Naive B cell (primary cell): ENCODE data around the gene MAGEA12. TPM values are rescaled to one million over a fixed set of nuclear protein-coding genes. Genes with fewer than 3 reads are reported as not detected.
"Not testable (repeated sequence)": the region's sequence is repeated elsewhere in the genome, so short reads cannot be mapped to it uniquely, and the experiment has no call there.

Experiments
- ATAC-seq, 2 donors: fragments of 150-1000 bp; cut with Tn5 transposase; 2 replicates each; pipeline ENCODE4 v1.10.0; 2021; ENCODE audit warnings: low read depth in 2 of 2, mild to moderate bottlenecking in 2 of 2, moderate library complexity in 2 of 2
- DNase-seq: peaks from one replicate; pipeline ENCODE4 v3.0.0; 2022
- H3K27ac Mint-ChIP-seq, 6 donors: one replicate each; pipeline ENCODE4 v1.8.0; 2020 to 2022; ENCODE audit warnings: mild to moderate bottlenecking in 6 of 6, mixed read lengths in 6 of 6, moderate library complexity in 5 of 6, inconsistent platforms in 2 of 6
- H3K27me3 Mint-ChIP-seq, 3 donors: one replicate each; pipeline ENCODE4 v1.8.0; 2021 to 2022; ENCODE audit warnings: mixed read lengths in 3 of 3, mild to moderate bottlenecking in 1 of 3
- H3K36me3 Mint-ChIP-seq, 2 donors: one replicate each; pipeline ENCODE4 v1.8.0; 2020 to 2022; ENCODE audit warnings: mixed read lengths in 2 of 2, inconsistent platforms in 1 of 2, mild to moderate bottlenecking in 1 of 2
- H3K4me1 Mint-ChIP-seq, 3 donors: one replicate each; pipeline ENCODE4 v1.8.0; 2020 to 2022; ENCODE audit warnings: mixed read lengths in 3 of 3, inconsistent platforms in 1 of 3, mild to moderate bottlenecking in 1 of 3, moderate library complexity in 1 of 3
- H3K4me3 Mint-ChIP-seq, 8 donors: one replicate each; pipeline ENCODE4 v1.8.0; 2020 to 2022; ENCODE audit warnings: mild to moderate bottlenecking in 8 of 8, mixed read lengths in 8 of 8, moderate library complexity in 8 of 8, inconsistent platforms in 2 of 8
- H3K9me3 Mint-ChIP-seq, 7 donors: one replicate each; pipeline ENCODE4 v1.8.0; 2020 to 2022; ENCODE audit warnings: mixed read lengths in 7 of 7, mild to moderate bottlenecking in 5 of 7, inconsistent platforms in 2 of 7, moderate library complexity in 1 of 7
- polyA plus RNA-seq, 6 donors: library from polyadenylated mRNA; unstranded; fragments of 300-500 nt; fragmentation: Illumina TruSeq; gene quantifications; one replicate each; pipeline ENCODE4 v1.2.3, GENCODE V29; 2021; ENCODE audit warnings: low read depth in 6 of 6

MAGEA12 gene, protein sequence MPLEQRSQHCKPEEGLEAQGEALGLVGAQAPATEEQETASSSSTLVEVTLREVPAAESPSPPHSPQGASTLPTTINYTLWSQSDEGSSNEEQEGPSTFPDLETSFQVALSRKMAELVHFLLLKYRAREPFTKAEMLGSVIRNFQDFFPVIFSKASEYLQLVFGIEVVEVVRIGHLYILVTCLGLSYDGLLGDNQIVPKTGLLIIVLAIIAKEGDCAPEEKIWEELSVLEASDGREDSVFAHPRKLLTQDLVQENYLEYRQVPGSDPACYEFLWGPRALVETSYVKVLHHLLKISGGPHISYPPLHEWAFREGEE
- not detected for polyA plus RNA-seq

DNA sequence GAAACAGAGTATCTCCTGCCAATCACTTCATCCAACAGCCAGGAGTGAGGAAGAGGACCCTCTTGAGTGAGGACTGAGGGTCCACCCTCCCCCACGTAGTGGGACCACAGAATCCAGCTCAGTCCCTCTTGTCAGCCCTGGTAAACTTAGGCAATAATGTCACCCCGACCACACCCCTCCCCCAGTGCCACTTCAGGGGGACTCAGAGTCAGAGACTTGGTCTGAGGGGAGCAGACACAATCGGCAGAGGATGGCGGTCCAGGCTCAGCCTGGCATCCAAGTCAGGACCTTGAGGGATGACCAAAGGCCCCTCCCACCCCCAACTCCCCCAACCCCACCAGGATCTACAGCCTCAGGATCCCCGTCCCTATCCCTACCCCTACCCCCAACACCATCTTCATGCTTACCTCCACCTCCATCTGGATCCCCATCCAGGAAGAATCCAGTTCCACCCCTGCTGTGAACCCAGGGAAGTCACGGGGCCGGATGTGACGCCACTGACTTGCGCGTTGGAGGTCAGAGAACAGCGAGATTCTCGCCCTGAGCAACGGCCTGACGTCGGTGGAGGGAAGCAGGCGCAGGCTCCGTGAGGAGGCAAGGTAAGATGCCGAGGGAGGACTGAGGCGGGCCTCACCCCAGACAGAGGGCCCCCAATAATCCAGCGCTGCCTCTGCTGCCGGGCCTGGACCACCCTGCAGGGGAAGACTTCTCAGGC is at the start of gene MAGEA12, which contains the start of gene CSAG1:
TSS of gene MAGEA12 (plus strand) at position 497 of the 715 bp plus-strand sequence. CDS start 2,405 bp downstream, outside the sequence.
TSS of gene CSAG1 (minus strand) at position 461 of the 715 bp plus-strand sequence. CDS start 1,261 bp downstream, outside the sequence.
- no peaks in the 10 kb centered on the region for H3K36me3 Mint-ChIP-seq
- H3K27me3 Mint-ChIP-seq = peaks cover 0 to 4% (median 0%) of the 10 kb centered on the region in 3 donors
- H3K4me3 Mint-ChIP-seq = no peak within 1 kb of the TSS
- DNase-seq (no peak), ATAC-seq (no peak)
- peaks cover 0 to 6% (median 0%) of the 10 kb centered on the region in 7 donors for H3K9me3 Mint-ChIP-seq
- no peak within 1 kb of the TSS for H3K27ac Mint-ChIP-seq
- no peaks in the 10 kb centered on the region for H3K4me1 Mint-ChIP-seq

DNA sequence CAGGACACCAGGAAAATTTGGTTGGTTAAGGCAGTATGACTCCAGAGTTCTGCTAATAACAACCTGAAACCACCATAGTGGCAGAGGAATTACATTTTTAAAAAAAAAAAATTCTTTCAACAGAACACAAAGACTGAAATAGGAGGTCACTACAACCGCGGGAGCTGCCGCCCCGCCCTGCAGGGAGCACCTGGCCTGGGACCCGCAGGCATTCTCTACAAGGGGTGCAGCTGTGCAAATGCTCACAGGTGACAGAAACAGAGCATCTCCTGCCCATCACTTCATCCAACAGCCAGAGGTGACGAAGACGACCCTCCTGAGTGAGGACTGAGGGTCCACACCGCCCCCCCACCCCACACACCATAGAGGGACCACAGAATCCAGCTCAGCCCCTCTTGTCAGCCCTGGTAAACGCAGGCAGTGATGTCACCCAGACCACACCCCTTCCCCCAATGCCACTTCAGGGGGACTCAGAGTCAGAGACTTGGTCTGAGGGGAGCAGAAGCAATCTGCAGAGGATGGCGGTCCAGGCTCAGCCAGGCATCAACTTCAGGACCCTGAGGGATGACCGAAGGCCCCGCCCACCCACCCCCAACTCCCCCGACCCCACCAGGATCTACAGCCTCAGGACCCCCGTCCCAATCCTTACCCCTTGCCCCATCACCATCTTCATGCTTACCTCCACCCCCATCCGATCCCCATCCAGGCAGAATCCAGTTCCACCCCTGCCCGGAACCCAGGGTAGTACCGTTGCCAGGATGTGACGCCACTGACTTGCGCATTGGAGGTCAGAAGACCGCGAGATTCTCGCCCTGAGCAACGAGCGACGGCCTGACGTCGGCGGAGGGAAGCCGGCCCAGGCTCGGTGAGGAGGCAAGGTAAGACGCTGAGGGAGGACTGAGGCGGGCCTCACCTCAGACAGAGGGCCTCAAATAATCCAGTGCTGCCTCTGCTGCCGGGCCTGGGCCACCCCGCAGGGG is 35.3 kb upstream of the MAGEA12 start, which contains the start of gene MAGEA3:
TSS of gene MAGEA3 (plus strand) at position 843 of the 980 bp plus-strand sequence. CDS start 2,039 bp downstream, outside the sequence.
- H3K36me3 Mint-ChIP-seq, H3K9me3 Mint-ChIP-seq, H3K4me3 Mint-ChIP-seq, H3K27me3 Mint-ChIP-seq, H3K4me1 Mint-ChIP-seq, ATAC-seq, DNase-seq, H3K27ac Mint-ChIP-seq: not testable (repeated sequence)

DNA sequence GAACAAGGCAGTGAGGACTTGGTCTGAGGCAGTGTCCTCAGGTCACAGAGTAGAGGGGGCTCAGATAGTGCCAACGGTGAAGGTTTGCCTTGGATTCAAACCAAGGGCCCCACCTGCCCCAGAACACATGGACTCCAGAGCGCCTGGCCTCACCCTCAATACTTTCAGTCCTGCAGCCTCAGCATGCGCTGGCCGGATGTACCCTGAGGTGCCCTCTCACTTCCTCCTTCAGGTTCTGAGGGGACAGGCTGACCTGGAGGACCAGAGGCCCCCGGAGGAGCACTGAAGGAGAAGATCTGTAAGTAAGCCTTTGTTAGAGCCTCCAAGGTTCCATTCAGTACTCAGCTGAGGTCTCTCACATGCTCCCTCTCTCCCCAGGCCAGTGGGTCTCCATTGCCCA is 33.2 kb upstream of the MAGEA12 start:
- H3K4me3 Mint-ChIP-seq, ATAC-seq, H3K9me3 Mint-ChIP-seq, H3K36me3 Mint-ChIP-seq, H3K27ac Mint-ChIP-seq, H3K27me3 Mint-ChIP-seq, DNase-seq, H3K4me1 Mint-ChIP-seq: not testable (repeated sequence)

DNA sequence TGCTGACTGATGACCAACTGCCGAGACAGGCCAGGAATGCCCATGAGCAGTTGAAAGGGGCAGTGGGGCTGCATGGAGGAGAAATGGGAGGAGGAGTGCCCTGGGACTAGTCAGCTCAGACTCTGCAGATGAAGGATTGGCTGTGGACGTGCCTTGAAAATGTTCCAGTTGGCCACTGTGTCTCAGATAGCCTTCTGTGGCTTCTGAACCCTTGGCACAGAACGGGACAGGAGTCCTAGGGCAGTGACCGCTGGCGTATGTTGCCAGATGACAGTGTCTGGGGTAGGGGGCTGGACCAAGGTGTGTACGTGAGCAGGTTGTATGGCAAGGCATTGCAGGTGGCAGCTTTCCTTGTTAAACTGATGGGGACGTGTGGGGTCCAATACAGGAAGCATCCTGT is 27.1 kb upstream of the MAGEA12 start:
- H3K4me3 Mint-ChIP-seq, ATAC-seq, H3K27me3 Mint-ChIP-seq, H3K4me1 Mint-ChIP-seq, H3K9me3 Mint-ChIP-seq, H3K36me3 Mint-ChIP-seq, H3K27ac Mint-ChIP-seq, DNase-seq: not testable (repeated sequence)

DNA sequence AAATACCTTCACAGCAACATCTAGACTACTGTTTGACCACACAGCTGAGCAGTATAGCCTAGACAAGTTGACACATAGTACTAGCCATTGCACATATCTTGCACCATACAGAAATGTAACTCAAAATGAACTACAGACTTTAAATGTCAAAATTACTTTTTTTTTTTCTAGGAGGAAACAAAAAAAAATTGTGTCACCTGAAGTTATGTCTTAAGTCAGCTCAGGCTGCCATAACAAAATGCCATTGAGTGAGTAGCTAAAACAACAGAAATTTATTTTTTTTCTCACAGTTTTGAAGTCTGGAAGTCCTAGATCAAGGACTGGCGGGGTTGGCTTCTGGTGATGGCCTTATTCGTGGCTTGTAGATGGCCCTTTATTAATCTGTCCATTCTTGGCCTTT is 24.4 kb upstream of the MAGEA12 start, which contains the start of gene CSAG2:
TSS of gene CSAG2 (minus strand) at position 101 of the 400 bp plus-strand sequence. CDS start 161 bp downstream, outside the sequence.
- not testable (repeated sequence) for H3K27ac Mint-ChIP-seq

DNA sequence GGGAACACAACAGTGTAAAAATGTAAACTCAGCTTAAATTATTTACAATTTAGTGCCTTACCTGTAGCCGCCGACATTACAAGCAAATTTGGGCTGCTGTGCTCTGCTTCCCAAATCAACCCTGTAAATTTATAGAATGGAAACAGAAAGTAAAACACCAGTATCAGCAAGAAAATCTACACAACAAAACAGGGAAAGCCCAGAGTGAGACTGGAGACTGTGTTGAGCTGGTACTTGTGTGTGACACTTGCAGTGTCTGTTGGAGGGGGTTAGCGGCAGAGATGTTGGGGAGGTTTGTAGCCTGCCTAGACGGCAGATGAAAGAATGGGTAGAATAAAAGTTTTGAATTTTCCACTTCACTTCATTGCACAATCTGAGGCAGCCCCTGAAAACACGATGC is 20.4 kb upstream of the MAGEA12 start:
- not testable (repeated sequence) for ATAC-seq, DNase-seq, H3K4me3 Mint-ChIP-seq, H3K36me3 Mint-ChIP-seq, H3K9me3 Mint-ChIP-seq, H3K27ac Mint-ChIP-seq, H3K4me1 Mint-ChIP-seq, H3K27me3 Mint-ChIP-seq

More for the DNA sequence above, 24.4 kb upstream of the MAGEA12 start, which contains the start of gene CSAG2:
- not testable (repeated sequence) for H3K9me3 Mint-ChIP-seq, ATAC-seq, H3K4me3 Mint-ChIP-seq, H3K4me1 Mint-ChIP-seq, H3K27me3 Mint-ChIP-seq, DNase-seq, H3K36me3 Mint-ChIP-seq

DNA sequence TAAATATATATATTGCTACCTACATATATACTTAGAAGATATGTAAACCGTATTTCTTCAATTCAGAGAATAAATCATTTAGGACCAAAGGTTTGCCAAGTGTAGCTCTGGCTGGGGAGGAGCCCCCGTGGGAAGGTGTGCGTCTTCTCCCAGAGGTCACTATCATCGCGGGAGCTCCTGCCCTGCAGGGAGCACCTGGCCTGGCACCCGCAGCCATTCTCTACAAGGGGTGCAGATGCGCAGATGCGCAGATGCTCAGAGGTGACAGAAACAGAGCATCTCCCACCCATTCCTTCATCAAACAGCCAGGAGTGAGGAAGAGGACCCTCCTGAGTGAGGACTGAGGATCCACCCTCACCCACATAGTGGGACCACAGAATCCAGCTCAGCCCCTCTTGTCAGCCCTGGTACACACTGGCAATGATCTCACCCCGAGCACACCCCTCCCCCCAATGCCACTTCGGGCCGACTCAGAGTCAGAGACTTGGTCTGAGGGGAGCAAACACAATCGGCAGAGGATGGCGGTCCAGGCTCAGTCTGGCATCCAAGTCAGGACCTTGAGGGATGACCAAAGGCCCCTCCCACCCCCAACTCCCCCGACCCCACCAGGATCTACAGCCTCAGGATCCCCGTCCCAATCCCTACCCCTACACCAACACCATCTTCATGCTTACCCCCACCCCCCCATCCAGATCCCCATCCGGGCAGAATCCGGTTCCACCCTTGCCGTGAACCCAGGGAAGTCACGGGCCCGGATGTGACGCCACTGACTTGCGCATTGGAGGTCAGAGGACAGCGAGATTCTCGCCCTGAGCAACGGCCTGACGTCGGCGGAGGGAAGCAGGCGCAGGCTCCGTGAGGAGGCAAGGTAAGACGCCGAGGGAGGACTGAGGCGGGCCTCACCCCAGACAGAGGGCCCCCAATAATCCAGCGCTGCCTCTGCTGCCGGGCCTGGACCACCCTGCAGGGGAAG is 19.5 kb upstream of the MAGEA12 start, which contains the start of gene MAGEA2B:
TSS of gene MAGEA2B (plus strand) at position 814 of the 973 bp plus-strand sequence. CDS start 2,479 bp downstream, outside the sequence.
- not testable (repeated sequence) for H3K4me1 Mint-ChIP-seq, H3K4me3 Mint-ChIP-seq, H3K27me3 Mint-ChIP-seq, H3K36me3 Mint-ChIP-seq, H3K27ac Mint-ChIP-seq, H3K9me3 Mint-ChIP-seq, ATAC-seq, DNase-seq

DNA sequence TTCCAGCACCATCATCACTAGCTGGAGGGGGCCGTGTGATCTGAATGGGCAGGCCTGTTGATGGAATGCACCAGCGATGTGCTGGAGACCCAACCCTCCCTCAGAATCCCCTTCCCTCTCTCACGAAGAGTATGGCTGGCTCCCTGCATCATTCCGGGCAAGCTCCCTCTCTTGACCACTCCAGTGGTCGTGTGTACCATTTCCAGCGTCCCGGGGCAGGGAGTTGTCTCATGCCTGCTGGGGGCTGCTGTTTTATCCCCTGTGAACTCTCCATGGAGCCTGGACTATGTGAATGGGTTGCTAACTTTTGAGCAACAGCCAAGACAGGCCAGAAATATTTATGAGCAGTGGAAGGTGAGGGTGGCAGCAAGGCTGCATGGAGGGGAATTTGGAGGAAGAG is 8.1 kb upstream of the MAGEA12 start:
- Mint-ChIP-seq H3K9me3 (peaks cover 0 to 6% (median 2%) of the 10 kb centered on the region in 7 donors), H3K4me3 (no peak overlapping the region), H3K4me1 (no peaks in the 10 kb centered on the region), H3K27ac (no peak overlapping the region), H3K36me3 (no peaks in the 10 kb centered on the region), H3K27me3 (no peaks in the 10 kb centered on the region)
- ATAC-seq (no peak), DNase-seq (no peak)

DNA sequence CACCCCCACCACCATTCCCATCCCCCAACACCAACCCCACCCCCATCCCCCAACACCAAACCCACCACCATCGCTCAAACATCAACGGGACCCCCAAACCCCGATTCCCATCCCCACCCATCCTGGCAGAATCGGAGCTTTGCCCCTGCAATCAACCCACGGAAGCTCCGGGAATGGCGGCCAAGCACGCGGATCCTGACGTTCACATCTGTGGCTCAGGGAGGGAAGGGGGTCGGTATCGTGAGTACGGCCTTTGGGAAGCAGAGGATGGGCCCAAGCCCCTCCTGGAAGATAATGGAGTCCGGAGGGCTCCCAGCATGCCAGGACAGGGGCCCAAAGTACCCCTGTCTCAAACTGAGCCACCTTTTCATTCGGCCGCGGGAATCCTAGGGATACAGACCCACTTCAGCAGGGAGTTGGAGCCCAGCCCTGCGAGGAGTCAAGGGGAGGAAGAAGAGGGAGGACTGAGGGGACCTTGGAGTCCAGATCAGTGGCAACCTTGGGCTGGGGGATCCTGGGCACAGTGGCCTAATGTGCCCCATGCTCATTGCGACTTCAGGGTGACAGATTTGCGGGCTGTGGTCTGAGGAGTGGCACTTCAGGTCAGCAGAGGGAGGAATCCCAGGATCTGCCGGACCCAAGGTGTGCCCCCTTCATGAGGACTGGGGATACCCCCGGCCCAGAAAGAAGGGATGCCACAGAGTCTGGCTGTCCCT is 744 bp downstream of the MAGEA12 start:
- not testable (repeated sequence) for H3K36me3 Mint-ChIP-seq, H3K9me3 Mint-ChIP-seq, H3K27ac Mint-ChIP-seq, H3K4me3 Mint-ChIP-seq, H3K4me1 Mint-ChIP-seq, H3K27me3 Mint-ChIP-seq, DNase-seq, ATAC-seq

DNA sequence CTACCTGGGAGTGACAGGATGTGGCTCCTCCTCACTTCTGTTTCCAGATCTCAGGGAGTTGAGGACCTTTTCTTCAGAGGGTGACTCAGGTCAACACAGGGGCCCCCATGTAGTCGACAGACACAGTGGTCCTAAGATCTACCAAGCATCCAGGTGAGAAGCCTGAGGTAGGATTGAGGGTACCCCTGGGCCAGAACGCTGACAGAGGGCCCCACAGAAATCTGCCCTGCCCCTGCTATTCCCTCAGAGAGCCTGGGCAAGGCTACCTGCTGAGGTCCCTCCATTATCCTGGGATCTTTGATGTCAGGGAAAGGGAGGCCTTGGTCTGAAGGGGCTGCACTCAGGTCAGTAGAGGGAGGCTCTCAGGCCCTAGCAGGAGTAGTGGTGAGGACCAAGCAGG is 1.5 kb downstream of the MAGEA12 start:
- H3K4me1 Mint-ChIP-seq = no peaks in the 10 kb centered on the region
- H3K27me3 Mint-ChIP-seq = peaks cover 0 to 4% (median 0%) of the 10 kb centered on the region in 3 donors
- no peak for DNase-seq
- no peak for ATAC-seq
- peaks cover 0 to 6% (median 0%) of the 10 kb centered on the region in 7 donors for H3K9me3 Mint-ChIP-seq
- no peak overlapping the region for H3K27ac Mint-ChIP-seq
- H3K36me3 Mint-ChIP-seq = no peaks in the 10 kb centered on the region
- H3K4me3 Mint-ChIP-seq = no peak overlapping the region

DNA sequence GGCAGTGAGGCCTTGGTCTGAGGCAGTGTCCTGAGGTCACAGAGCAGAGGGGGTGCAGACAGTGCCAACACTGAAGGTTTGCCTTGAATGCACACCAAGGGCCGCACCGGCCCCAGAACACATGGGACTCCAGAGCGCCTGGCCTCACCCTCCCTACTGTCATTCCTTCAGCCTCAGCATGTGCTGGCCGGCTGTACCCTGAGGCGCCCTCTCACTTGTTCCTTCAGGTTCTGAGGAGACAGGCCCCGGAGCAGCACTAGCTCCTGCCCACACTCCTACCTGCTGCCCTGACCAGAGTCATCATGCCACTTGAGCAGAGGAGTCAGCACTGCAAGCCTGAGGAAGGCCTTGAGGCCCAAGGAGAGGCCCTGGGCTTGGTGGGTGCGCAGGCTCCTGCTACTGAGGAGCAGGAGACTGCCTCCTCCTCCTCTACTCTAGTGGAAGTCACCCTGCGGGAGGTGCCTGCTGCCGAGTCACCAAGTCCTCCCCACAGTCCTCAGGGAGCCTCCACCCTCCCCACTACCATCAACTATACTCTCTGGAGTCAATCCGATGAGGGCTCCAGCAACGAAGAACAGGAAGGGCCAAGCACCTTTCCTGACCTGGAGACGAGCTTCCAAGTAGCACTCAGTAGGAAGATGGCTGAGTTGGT is 2.4 kb downstream of the MAGEA12 start:
- Mint-ChIP-seq H3K4me3 (no peak overlapping the region), H3K27ac (no peak overlapping the region), H3K36me3 (no peaks in the 10 kb centered on the region), H3K9me3 (peaks cover 0 to 6% (median 0%) of the 10 kb centered on the region in 7 donors), H3K27me3 (peaks cover 0 to 4% (median 0%) of the 10 kb centered on the region in 3 donors), H3K4me1 (no peaks in the 10 kb centered on the region)
- DNase-seq (no peak), ATAC-seq (no peak)
